ENCODE data around the gene CLEC14A.

Gene CLEC14A
- long read RNA-seq, donor 1, transcript CLEC14A-201 (1 exons, 2,267 nt), result major isoform, 67 of 67 reads
- long read RNA-seq, donor 1, partial matches to known transcripts, result 0 of 67 reads
- long read RNA-seq, donor 1, other reads (novel, unspliced or antisense), result 0 of 67 reads
- long read RNA-seq, donor 2, transcript CLEC14A-201 (1 exons, 2,267 nt), result major isoform, 43 of 43 reads
- long read RNA-seq, donor 2, partial matches to known transcripts, result 0 of 43 reads
- long read RNA-seq, donor 2, other reads (novel, unspliced or antisense), result 0 of 43 reads
- long read RNA-seq, donor 3, transcript CLEC14A-201 (1 exons, 2,267 nt), result major isoform, 22 of 22 reads
- long read RNA-seq, donor 3, partial matches to known transcripts, result 0 of 22 reads
- long read RNA-seq, donor 3, other reads (novel, unspliced or antisense), result 0 of 22 reads
- long read RNA-seq, donor 4, transcript CLEC14A-201 (1 exons, 2,267 nt), result major isoform, 37 of 37 reads
- long read RNA-seq, donor 4, partial matches to known transcripts, result 0 of 37 reads
- long read RNA-seq, donor 4, other reads (novel, unspliced or antisense), result 0 of 37 reads
- long read RNA-seq, donor 5, transcript CLEC14A-201 (1 exons, 2,267 nt), result major isoform, 42 of 42 reads
- long read RNA-seq, donor 5, partial matches to known transcripts, result 0 of 42 reads
- long read RNA-seq, donor 5, other reads (novel, unspliced or antisense), result 0 of 42 reads
- long read RNA-seq, donor 6, transcript CLEC14A-201 (1 exons, 2,267 nt), result major isoform, 46 of 46 reads
- long read RNA-seq, donor 6, partial matches to known transcripts, result 0 of 46 reads
- long read RNA-seq, donor 6, other reads (novel, unspliced or antisense), result 0 of 46 reads
- long read RNA-seq, donor 7, result 0 reads
- long read RNA-seq, donor 8, transcript CLEC14A-201 (1 exons, 2,267 nt), result major isoform, 46 of 46 reads
- long read RNA-seq, donor 8, partial matches to known transcripts, result 0 of 46 reads
- long read RNA-seq, donor 8, other reads (novel, unspliced or antisense), result 0 of 46 reads

- peak; percentile 82 for DNase-seq
Observed at GRCh38 chr14:38255673-38256532, at the start of gene CLEC14A. Gene CLEC14A (minus strand): TSS chr14:38256093. CDS start chr14:38256022, 71 bp downstream.

DNA sequence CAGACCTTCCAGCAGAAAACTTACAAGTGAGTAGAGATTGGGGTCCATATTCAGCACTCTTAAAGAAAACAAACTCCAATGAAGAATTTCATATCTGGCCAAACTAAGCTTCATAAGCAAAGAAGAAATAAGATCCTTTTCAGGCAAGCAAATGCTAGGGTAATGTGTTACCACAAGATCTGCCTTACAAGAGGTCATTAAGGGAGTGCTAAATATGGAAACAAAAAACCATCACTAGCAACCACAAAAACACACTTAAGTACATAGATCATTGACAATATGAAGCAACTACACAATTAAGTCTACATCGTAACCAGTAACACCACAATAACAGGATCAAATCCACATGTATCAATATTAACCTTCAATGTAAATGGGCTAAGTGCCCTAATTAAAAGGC is 47.1 kb upstream of the CLEC14A start:
- no peak for DNase-seq

GRCh38 chr14:38302034-38302433 is 46.1 kb upstream of the CLEC14A start:
- DNase-seq, result no peak

GRCh38 chr14:38297681-38298080 is 41.8 kb upstream of the CLEC14A start:
- no peak for DNase-seq

DNA sequence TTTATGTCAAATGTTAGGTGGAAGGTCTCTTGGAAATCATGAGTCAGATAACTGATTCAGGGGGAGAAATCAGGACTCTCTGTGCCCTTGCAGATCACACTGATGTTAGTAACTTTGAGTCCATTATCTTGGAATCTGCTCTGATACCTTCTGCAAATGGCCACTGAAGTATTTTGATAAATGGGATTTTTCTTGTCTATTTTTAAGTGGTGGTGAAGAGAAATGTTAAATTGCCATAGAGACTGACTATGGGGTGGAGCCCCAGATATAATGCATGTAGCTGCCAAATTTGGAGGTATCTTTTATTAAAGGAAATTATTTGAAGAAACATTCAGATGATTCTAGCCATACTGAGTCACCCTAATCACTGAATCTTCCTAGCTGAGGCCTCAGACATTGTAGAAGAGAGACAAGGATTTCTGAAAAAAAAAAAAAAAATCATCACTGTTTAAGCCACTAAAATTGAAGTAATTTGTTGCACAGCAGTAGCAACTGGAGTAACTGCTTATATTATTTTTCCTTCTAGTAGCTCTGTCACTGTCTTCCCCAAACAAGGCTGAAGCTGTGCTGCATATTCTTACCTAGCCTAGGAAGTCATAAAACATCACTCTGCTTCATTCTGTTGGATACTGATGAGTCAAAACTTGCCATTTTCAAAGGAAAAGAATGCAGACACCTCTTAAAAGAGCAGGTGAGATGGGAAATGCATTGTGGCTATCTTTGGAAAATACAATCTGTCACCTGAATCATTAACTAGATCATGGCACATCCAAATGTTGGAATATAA is 36.0 kb upstream of the CLEC14A start:
- no peak for DNase-seq

DNA sequence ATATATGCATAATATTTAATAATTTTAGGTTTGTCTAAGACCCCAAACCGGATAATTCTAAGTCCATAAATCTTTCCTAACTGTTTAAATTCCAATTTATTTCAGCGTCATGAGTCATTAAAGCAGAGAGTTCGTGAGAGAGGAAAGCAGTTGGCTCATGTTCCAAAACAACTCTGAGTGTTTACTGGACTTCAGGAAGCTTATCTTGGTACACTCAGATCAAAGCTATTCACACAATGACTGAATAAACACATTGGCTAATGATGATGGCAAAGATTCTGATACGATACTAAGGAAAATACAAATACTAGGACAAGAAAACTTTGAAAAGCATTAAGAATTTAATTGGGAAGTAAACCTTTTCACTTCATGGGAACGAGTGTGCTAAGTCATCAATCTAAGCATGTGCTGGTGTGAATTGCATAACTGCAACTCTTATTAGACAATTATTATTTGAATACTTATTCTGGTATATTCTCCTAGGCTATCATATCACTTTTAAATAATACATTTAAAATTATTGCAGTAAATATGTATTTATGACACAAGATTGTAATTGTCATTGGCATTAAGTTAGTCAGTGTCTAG is 34.8 kb upstream of the CLEC14A start:
- no peak for DNase-seq

GRCh38 chr14:38286452-38286851 is 30.6 kb upstream of the CLEC14A start:
- DNase-seq, result no peak

DNA sequence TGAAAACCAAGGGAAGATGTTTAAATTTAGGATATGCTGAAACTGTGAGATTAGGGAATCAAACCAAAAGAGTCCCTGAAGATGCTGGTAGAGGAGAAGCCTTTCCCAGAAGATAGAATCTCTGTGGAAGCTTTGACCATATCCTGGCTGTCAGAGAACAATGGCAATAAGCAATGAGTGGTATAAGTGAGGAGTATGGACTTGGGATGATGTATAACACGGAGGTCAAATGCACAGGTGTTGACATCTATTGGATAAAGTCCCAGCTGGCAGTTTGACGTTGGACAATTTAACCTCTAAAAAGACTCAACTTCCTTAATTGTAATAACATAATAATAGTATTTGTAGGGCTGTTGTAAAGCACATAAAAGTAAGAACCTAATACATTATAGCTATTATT is 30.1 kb upstream of the CLEC14A start:
- no peak for DNase-seq

DNA sequence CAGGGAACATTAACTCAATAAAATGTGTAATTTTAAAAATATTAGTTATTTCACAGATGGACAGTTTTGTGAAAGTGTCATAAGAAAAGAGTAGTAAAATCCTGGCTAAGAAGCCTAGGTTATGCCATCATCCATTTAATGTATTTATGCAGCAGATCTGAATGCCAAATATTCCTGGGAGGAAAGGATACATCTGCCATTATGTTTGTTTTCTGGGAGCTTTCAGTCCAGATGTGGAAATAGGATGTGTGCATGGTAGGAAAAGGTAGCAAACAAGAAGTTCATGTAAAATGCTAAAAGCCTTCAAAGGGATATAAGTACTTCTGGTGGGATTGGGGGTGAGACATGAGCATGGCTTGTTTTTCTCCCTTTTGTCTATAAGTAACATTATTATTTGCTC is 27.0 kb upstream of the CLEC14A start:
- DNase-seq, result no peak

DNA sequence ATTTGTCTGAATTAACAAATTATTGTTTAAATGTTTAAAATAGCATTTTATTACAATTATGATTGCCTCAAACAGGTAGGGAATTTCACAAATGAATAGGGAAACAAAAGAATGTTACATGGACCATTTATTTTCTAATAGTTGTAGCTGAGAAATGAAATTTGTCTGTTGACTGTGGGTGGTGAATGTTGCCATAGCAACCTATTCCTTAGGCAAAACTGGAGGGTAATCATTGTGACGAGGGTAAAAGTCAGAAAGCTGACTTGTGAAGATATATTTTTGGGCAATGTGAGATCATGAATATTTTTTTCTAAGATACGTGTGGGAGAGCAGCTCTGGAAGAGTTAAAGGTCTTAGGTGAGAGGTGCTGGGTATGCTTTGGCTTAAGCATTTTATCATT is 24.2 kb upstream of the CLEC14A start:
- DNase-seq, result no peak

GRCh38 chr14:38279572-38279971 is 23.7 kb upstream of the CLEC14A start:
- no peak for DNase-seq

GRCh38 chr14:38278035-38278434 is 22.1 kb upstream of the CLEC14A start:
- DNase-seq, result no peak

DNA sequence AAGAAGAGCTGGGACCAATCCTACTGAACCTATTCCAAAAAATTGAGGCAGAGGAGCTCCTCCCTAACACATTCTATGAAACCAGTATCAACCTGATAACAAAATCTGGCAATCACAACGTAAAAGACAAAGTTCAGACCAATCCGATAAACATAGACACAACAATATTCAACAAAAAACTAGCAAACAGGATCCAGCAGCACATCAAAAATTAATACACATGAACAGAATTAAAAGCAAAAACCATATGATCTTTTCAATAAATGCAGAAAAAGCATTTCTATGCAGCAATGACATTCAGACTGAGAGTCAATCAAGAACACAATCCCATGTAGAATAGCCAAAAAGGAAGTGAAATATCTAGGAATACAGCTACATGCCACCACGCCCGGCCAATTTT is 7.0 kb upstream of the CLEC14A start:
- DNase-seq, result no peak

DNA sequence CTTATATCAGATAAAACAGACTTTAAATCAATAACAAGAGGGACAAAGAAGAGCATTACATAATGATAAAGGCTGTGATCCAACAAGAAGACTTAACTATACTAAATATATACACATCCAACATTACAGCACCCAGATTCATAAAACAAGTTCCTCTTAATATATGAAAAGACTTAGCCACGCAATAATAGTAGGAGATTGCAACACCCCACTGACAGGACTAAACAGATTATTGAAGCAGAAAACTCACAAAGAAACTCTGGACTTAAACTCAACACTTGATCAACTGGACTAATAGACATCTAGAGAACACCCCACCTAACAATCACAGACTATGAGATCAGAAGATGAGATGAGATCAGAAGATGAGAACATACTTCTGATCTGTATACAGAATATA is 5.7 kb upstream of the CLEC14A start:
- no peak for DNase-seq

GRCh38 chr14:38257507-38257906 is 1.6 kb upstream of the CLEC14A start:
- DNase-seq, result no peak

DNA sequence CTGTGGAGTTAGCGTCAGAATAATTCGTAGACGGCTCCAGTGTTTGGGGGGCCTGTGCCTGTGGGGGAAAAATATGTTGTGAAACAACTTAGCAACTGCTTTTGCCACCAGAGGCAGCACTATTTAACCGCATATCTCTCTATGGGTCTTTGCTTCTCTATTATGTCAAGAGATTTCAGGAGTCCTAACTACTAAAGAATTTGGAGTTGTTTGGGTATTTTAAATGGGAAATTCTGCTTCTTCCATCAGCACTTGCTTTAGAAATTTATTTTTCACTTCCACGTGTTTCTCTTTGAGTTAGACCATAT is 594 bp upstream of the CLEC14A start:
- DNase-seq, result no peak

DNA sequence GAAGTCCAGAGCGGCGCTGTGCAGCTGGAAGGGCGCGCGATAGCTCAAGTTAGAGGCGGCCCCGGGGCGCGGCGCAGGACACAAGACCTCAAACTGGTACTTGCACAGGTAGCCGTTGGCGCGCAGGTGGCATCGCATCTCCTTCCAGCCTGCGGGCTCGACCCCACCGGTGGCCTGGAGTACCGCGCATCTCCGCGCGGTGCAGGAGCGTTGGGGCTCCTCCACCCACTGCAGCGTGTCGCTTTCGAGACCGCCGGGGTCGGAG is 553 bp downstream of the CLEC14A start:
- no peak for DNase-seq

GRCh38 chr14:38254571-38255407 is 1.1 kb downstream of the CLEC14A start:
- no peak for DNase-seq

GRCh38 chr14:38253676-38254075 is 2.2 kb downstream of the CLEC14A start:
- no peak for DNase-seq

DNA sequence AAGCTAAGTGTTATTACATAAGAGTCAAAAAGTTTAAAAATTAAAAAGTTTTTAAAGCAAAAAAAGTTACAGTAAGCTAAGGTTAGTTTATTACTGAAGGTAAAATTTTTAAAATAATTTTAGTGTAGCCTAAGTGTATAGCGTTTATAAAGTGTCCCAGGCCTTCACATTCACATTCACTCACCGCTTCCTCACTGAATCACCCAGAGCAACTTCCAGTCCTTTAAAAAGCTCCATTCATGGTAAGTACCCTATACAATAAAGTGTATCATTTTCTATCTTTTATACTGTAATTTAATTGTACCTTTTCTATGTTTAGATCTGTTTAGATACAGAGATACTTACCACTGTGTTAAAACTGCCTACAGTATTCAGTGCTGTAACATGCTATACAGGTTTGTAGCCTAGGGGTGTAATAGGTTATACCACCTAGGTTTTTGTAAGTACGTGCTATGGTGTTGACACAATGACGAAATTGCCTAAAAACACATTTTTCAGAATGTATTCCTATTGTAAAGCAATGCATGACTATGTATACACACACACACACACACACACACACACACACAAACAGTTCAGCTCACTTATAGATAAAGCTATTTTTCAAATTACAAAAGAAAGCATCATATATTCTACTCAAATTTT is 3.7 kb downstream of the CLEC14A start:
- DNase-seq, result no peak
